Stimulated activated CD4-positive, alpha-beta T cell treated with anti-CD3 and anti-CD28 coated beads, Interleukin-15, amount 100 ng/mL, for 24 hours (primary cell): ENCODE results near the gene DNAJC2.

Source experiments
- DNase-seq: peaks from one replicate; pipeline ENCODE4 v3.0.0-alpha.2; 2020

The DNAJC2 gene

GRCh38 chr7:103344453-103345149 lies at the start of gene DNAJC2:
DNAJC2 (minus strand) TSS chr7:103344767; CDS start chr7:103344622, 145 bp downstream.
- DNase-seq = peak; percentile 91

- DNase-seq = no peak
Observed at GRCh38 chr7:103391976-103392375, 47.4 kb upstream of the DNAJC2 start.

- no peak for DNase-seq
Observed at GRCh38 chr7:103391150-103391549, 46.6 kb upstream of the DNAJC2 start.

GRCh38 chr7:103389263-103389662 lies 44.7 kb upstream of the DNAJC2 start:
- no peak for DNase-seq

GRCh38 chr7:103388469-103389140 lies 44.0 kb upstream of the DNAJC2 start:
- DNase-seq = no peak

- DNase-seq = no peak
Observed at GRCh38 chr7:103387242-103387641, 42.7 kb upstream of the DNAJC2 start.

- DNase-seq = no peak
Observed at GRCh38 chr7:103382032-103382402, 37.5 kb upstream of the DNAJC2 start.

- no peak for DNase-seq
Observed at GRCh38 chr7:103381280-103382031, 36.9 kb upstream of the DNAJC2 start.

- no peak for DNase-seq
Observed at GRCh38 chr7:103380395-103381191, 36.0 kb upstream of the DNAJC2 start.

GRCh38 chr7:103379270-103379975 lies 34.9 kb upstream of the DNAJC2 start:
- no peak for DNase-seq

- DNase-seq = no peak
Observed at GRCh38 chr7:103373866-103374643, 29.5 kb upstream of the DNAJC2 start.

- no peak for DNase-seq
Observed at GRCh38 chr7:103369432-103369831, 24.9 kb upstream of the DNAJC2 start.

- DNase-seq = no peak
Observed at GRCh38 chr7:103349805-103350204, 5.2 kb upstream of the DNAJC2 start.

- DNase-seq = no peak
Observed at GRCh38 chr7:103348959-103349358, 4.4 kb upstream of the DNAJC2 start.

- no peak for DNase-seq
Observed at GRCh38 chr7:103348452-103348851, 3.9 kb upstream of the DNAJC2 start.

GRCh38 chr7:103347507-103348267 lies 3.1 kb upstream of the DNAJC2 start, which contains the start of gene PSMC2:
PSMC2 (plus strand) TSS chr7:103347643; CDS start chr7:103347712, 69 bp downstream.
- DNase-seq = peak; percentile 85

- no peak for DNase-seq
Observed at GRCh38 chr7:103346396-103346795, 1.8 kb upstream of the DNAJC2 start.

- DNase-seq = peak; percentile 55
Observed at GRCh38 chr7:103343758-103344452, 662 bp downstream of the DNAJC2 start.

GRCh38 chr7:103343332-103343731 lies 1.2 kb downstream of the DNAJC2 start:
- no peak for DNase-seq

- DNase-seq = no peak
Observed at GRCh38 chr7:103341466-103341865, 3.1 kb downstream of the DNAJC2 start.
